Brain microvascular endothelial cell (primary cell): ENCODE data around the gene TNFRSF8.

Experiments
- DNase-seq: peaks from one replicate; pipeline ENCODE4 v3.0.0-alpha.2; 2020
- H3K27ac ChIP-seq: fragments of 250-450 bp; sonication (Bioruptor Pico); 2 replicates; pipeline ENCODE4 v1.5.1; 2020; ENCODE audit warnings: mild to moderate bottlenecking, moderate library complexity
- H3K27me3 ChIP-seq: fragments of 250-450 bp; sonication (Bioruptor Pico); replicated peaks from 2 replicates; pipeline ENCODE4 v1.5.1; 2020; ENCODE audit warnings: mild to moderate bottlenecking
- H3K36me3 ChIP-seq: fragments of 250-450 bp; sonication (Bioruptor Pico); replicated peaks from 2 replicates; pipeline ENCODE4 v1.5.1; 2020; ENCODE audit warnings: mild to moderate bottlenecking
- H3K4me3 ChIP-seq: 2 replicates; pipeline ENCODE4 v1.5.1; 2011; ENCODE audit warnings: low read depth, mild to moderate bottlenecking, control low read depth, low read length, moderate library complexity
- in situ Hi-C: cut with HindIII; loops from 2 replicates; pipeline ENCODE4 v1.10.0; 2017; ENCODE audit warnings: low sequenced_read_pairs, low pct_ligation_motif_present
- TF ChIP-seq, protein P1 (sequence below): IDR thresholded peaks from 2 replicates; pipeline ENCODE4 v1.5.1; 2011; ENCODE audit warnings: low read depth, mild to moderate bottlenecking, moderate library complexity, low read length, control low read depth, inconsistent platforms; ENCODE audit errors: missing control alignments

Gene TNFRSF8

DNA sequence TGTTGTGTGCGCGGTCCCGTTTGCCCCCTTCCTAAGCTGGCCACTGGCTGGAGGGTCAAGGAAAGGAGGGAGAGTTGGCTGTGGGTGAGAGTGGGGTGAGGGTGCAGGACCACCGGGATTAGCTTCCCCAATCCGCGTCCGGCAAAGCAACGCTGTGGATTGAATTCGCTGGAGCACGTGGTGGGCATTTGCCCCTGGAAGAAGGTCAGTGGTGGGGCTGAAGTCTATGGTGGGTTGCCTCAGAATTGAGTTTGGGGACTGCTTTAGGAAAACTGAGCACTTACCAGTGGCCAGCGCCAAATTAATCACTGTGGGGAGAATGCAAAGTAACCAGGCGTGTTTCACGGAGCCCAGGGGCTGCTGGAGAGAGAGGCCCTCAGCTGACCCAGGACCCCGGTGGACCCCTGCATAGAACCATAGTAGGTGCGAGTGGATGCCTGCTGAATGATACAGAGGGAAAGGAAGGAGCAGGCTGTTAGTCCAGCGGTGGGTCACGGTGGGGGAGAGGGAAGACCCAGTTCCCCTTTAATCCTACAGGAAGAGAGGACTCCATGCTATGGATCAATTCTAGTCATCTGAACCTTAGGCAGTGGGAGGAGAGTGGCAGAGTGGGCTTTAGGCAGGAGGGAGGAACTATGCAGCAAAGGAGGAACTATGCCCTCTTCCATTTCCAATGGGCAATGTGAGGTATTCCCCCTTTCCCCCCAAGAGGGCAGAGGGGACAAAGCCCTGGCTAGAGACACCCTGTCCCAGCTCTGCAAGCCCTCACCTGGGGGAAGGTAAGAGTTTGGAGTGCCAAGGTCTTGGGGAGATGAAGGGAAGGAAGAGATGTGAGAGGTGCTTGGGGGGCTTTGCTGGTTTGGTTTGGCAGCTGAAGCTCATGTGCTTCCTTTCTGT lies 1.2 kb downstream of the TNFRSF8 start:
- in situ Hi-C loops: no loop called here
- TF ChIP-seq, protein P1, sequence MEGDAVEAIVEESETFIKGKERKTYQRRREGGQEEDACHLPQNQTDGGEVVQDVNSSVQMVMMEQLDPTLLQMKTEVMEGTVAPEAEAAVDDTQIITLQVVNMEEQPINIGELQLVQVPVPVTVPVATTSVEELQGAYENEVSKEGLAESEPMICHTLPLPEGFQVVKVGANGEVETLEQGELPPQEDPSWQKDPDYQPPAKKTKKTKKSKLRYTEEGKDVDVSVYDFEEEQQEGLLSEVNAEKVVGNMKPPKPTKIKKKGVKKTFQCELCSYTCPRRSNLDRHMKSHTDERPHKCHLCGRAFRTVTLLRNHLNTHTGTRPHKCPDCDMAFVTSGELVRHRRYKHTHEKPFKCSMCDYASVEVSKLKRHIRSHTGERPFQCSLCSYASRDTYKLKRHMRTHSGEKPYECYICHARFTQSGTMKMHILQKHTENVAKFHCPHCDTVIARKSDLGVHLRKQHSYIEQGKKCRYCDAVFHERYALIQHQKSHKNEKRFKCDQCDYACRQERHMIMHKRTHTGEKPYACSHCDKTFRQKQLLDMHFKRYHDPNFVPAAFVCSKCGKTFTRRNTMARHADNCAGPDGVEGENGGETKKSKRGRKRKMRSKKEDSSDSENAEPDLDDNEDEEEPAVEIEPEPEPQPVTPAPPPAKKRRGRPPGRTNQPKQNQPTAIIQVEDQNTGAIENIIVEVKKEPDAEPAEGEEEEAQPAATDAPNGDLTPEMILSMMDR: no peak
- H3K27ac ChIP-seq: no peak overlapping the region
- DNase-seq: no peak
- H3K4me3 ChIP-seq: no peak overlapping the region
- H3K27me3 ChIP-seq: peaks cover 35% of the 10 kb centered on the region
- H3K36me3 ChIP-seq: no peaks in the 10 kb centered on the region

DNA sequence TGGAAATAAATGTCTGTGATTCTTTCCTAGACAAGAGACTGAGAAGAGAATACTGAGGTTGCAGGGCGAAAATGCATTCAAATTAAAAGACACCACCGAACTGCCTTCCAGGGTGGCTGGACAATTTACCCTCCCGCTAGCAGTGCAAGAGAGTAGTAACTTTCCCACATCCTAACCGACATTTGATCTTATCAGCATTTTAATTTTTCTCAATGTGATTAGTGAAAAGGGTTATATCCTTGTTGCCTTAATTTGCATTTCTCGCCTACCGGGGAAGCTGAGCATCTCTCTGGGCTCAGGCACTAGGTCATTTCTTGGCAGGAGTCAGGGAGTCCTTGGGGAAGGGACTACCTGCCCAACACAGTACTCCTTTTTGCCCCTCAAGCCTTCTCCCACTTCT lies 2.8 kb downstream of the TNFRSF8 start:
- in situ Hi-C loops: no loop called here
- H3K27ac ChIP-seq: no peak overlapping the region
- H3K27me3 ChIP-seq: peaks cover 33% of the 10 kb centered on the region
- no peak for DNase-seq
- TF ChIP-seq, protein P1: no peak
- H3K4me3 ChIP-seq: no peak overlapping the region
- H3K36me3 ChIP-seq: no peaks in the 10 kb centered on the region

DNA sequence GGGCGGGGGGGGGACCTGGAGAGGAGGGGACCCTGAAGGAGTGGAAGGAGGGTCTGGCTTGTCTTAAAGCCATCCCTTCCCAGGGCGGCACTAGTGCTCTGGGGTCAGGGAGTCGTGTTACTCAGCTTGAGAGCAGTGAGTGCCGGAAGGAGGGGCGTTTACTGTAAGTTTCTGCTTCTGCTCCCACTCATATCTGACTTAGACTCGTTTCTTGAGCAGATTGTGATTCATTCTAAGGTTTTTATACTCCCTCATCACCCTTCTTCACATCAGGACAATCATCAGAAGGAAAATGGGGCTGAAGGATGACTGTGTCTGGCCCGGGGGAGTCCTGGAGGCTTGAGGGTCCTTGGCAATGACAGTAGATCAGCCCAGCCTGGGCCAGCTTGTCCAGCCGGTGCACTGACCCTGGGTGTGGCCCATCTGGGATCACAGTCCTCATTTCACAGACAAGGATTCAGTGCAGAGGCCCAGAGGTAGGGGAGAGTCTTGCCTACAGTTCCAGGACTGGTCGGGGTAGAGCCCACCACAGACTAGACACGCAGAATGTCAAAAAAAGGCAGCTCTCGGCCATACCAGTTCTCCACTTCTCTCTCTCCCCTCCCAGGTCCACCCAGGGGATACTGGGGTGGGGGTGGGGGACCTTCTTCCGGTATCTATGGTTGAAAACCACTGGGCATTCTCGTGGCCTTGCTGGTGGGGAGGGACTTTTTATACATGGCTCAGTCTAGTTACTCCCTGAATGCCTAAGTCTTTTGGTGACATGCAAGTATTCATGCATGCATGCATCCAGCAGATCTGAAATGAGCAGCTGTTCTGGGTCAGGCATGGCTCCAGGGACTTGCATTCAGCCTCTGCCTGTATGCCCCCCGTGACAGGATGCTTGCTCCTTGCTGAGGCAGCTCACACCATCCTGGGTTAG lies 5.1 kb downstream of the TNFRSF8 start:
- DNase-seq: peak; percentile 66
- Histone ChIP-seq H3K27me3 (peaks cover 25% of the 10 kb centered on the region), H3K36me3 (no peaks in the 10 kb centered on the region), H3K4me3 (no peak overlapping the region), H3K27ac (peak overlapping the region; percentile 45)
- TF ChIP-seq, protein P1: no peak
- in situ Hi-C loops: no loop called here

DNA sequence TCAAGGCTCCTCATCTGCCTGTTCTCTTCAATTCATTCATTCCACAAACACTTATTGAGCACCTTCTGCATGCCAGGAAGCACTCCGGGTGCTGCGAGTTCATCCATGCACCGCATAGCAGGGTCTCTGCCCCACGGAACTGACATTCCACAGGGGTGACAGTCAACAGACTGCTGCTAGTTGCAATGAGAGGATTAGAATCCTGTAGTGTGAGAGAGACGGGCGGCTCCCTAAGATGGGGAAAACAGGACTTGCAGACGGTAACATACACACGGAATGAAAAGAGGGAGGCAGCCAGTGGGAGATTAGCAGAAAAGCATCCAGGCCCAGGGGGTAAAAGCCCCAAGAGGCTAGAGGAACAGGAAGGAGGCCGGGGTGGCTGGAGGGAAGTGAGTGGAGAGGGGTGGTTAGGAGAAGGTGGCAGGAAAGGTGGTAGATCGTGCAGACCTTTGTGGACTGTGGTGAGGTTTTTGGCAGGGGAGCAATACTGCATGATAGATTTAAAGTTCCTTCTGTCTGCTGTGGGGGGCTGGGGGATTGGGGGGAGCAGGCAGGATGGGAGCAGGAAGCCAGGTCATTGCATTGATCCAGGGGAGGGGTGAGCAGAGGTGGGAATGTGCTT lies 6.6 kb downstream of the TNFRSF8 start:
- Histone ChIP-seq H3K27ac (no peak overlapping the region), H3K27me3 (peaks cover 9% of the 10 kb centered on the region), H3K36me3 (no peaks in the 10 kb centered on the region), H3K4me3 (no peak overlapping the region)
- TF ChIP-seq, protein P1: no peak
- in situ Hi-C loops: no loop called here
- DNase-seq: peak; percentile 8

DNA sequence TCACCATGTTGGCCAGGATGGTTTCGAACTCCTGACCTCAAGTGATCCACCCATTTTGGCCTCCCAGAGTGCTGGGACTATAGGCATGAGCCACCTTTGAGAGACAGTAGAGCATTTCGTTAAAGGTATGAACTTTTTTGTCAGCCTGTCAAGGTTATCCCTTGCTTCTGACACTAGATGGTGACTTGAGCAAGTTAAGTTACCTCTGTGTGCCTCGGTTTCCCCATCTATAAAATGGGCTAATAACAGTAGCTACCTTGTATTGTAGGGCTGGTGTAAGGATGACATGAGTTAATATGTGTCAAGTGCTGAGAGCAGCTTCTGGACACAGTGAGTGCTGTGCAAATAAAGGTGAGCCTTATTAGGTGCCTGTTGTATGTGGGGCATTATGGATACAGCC lies 8.8 kb downstream of the TNFRSF8 start:
- DNase-seq: no peak
- no peaks in the 10 kb centered on the region for H3K36me3 ChIP-seq
- no peak overlapping the region for H3K27ac ChIP-seq
- no peak overlapping the region for H3K4me3 ChIP-seq
- H3K27me3 ChIP-seq: no peaks in the 10 kb centered on the region
- TF ChIP-seq, protein P1: no peak
- in situ Hi-C loops: no loop called here
